ENCODE data around the gene PALLD.

The PALLD gene

DNA sequence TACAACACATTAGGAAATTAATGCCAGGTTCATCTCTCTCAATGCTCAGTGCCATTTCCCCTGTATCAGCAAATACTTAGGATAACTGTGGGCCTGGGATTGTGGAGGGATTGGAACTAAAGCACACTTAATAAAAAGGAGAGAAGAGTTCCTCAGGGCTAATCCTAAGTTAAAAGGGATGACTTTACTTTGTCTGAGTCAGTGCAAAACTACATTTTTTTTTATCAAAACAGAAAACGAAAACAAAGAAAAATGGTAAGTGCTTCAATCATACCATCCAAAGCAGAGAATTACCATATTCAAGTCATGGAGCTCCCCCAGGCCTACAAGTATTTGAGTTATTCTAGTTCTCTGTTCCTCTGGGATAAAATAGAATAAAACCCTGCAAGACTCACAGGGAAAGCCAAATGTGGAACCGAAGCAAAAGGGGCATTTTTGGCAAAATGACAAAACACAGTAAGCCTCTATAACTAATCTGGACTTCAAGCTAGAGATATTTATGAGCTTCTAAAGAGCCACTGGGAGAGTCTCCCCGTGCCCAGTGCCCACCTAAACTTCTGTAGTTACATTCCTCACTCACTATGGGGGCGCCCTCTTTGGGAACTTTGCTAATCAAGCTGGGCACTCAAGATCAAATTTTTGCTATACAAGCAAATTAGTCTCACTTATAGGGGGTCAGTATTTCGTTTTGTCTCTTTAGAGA lies 53.4 kb downstream of the PALLD start:
- H3K27ac Mint-ChIP-seq = no peak overlapping the region
- H3K36me3 Mint-ChIP-seq (ENCODE audit: low read depth) = no peaks in the 10 kb centered on the region
- peaks cover 3% of the 10 kb centered on the region for H3K27me3 Mint-ChIP-seq
- no peaks in the 10 kb centered on the region for H3K9me3 Mint-ChIP-seq
- H3K4me3 Mint-ChIP-seq = no peak overlapping the region
- H3K4me1 Mint-ChIP-seq (ENCODE audit: low read depth) = no peaks in the 10 kb centered on the region
- no peak for DNase-seq

GRCh38 chr4:168551211-168551610 lies 54.4 kb downstream of the PALLD start:
- H3K4me3 Mint-ChIP-seq = no peak overlapping the region
- peaks cover 3% of the 10 kb centered on the region for H3K27me3 Mint-ChIP-seq
- H3K36me3 Mint-ChIP-seq (ENCODE audit: low read depth) = no peaks in the 10 kb centered on the region
- H3K9me3 Mint-ChIP-seq = no peaks in the 10 kb centered on the region
- DNase-seq = no peak
- no peak overlapping the region for H3K27ac Mint-ChIP-seq
- no peaks in the 10 kb centered on the region for H3K4me1 Mint-ChIP-seq (ENCODE audit: low read depth)

DNA sequence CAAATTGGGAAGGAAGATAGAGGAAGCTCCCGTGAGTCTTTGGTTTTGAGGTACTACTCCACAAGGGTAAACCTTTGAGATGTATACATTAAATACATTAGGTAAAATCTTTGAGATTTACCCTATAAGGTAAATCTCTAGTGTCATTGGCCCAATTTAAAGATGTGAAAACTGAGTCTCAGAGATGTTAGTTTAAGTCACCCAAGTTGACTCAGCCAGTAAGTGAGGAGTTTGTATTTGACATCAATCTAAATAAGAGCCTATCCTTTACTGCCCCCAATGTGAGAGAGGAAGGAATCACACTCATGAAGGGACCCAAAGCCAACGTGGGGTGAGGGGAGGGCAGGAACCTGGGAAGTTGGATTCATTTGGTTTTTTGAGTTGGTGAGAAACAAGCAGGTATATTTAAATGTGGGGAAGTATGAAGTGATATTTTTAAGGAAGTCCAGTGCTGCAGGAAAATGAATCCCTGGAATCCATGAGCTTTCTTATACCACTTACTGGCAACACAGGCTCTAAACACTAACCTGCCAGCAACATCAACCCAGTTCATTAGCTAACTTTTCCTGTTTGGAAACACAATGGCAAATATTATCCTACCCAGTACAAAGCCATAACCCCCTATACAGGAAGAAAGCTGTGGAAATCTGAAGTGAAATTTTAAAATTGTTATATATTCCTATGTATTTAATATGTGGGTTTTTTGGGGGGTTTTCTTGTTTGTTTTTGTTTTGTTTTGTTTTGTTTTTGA lies 55.3 kb downstream of the PALLD start:
- Mint-ChIP-seq H3K36me3 (ENCODE audit: low read depth) (no peaks in the 10 kb centered on the region), H3K27me3 (peaks cover 4% of the 10 kb centered on the region), H3K9me3 (no peaks in the 10 kb centered on the region), H3K27ac (no peak overlapping the region), H3K4me1 (ENCODE audit: low read depth) (no peaks in the 10 kb centered on the region), H3K4me3 (no peak overlapping the region)
- no peak for DNase-seq

GRCh38 chr4:168553714-168554370 lies 57.0 kb downstream of the PALLD start:
- Mint-ChIP-seq H3K4me1 (ENCODE audit: low read depth) (peaks cover 2% of the 10 kb centered on the region), H3K27ac (no peak overlapping the region), H3K36me3 (ENCODE audit: low read depth) (no peaks in the 10 kb centered on the region), H3K4me3 (no peak overlapping the region), H3K9me3 (no peaks in the 10 kb centered on the region), H3K27me3 (peaks cover 19% of the 10 kb centered on the region)
- no peak for DNase-seq

DNA sequence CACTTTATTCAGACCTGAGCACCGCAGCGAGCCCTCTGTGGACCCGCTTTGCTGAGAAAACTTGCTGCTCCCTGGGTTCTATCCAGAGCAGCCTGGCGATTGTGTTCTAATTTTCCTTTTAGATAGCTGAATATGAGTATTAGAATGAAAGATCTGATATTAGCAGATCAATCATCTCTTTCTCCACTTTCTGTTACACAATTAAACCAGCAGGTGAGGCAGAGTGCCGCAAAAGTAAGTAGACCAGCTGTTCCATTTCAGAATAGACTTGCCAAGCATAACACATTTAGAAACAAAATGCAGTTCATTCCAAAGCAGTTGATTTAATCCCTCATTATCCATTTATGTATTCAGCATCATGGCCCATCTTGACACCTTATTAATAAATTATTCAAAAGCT lies 58.6 kb downstream of the PALLD start:
- H3K27me3 Mint-ChIP-seq = peaks cover 25% of the 10 kb centered on the region
- H3K36me3 Mint-ChIP-seq (ENCODE audit: low read depth) = no peaks in the 10 kb centered on the region
- H3K9me3 Mint-ChIP-seq = no peaks in the 10 kb centered on the region
- peaks cover 2% of the 10 kb centered on the region for H3K4me1 Mint-ChIP-seq (ENCODE audit: low read depth)
- no peak overlapping the region for H3K4me3 Mint-ChIP-seq
- no peak overlapping the region for H3K27ac Mint-ChIP-seq
- no peak for DNase-seq

DNA sequence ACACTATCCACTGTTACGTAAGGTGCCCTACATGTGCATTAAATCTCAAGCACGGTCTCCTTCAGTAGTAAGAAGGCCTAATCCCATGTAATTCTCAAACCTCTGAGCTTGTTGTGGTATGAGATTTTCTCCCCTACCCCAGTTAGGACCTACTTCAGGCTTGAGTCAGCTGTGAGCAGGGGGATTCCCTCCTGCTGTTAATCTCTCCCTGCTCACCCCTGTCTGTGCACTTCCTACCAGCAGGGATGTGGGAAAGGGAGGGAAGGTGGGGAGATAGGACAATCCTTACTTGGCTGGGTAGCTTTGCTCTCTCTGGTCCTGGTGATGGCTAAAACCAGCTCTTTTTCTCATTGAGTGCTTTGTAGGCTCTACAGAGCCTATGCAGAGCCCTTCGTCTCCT lies 60.8 kb downstream of the PALLD start:
- no peaks in the 10 kb centered on the region for H3K9me3 Mint-ChIP-seq
- H3K27ac Mint-ChIP-seq = no peak overlapping the region
- H3K27me3 Mint-ChIP-seq = peaks cover 27% of the 10 kb centered on the region
- DNase-seq = no peak
- peaks cover 2% of the 10 kb centered on the region for H3K4me1 Mint-ChIP-seq (ENCODE audit: low read depth)
- no peaks in the 10 kb centered on the region for H3K36me3 Mint-ChIP-seq (ENCODE audit: low read depth)
- no peak overlapping the region for H3K4me3 Mint-ChIP-seq

DNA sequence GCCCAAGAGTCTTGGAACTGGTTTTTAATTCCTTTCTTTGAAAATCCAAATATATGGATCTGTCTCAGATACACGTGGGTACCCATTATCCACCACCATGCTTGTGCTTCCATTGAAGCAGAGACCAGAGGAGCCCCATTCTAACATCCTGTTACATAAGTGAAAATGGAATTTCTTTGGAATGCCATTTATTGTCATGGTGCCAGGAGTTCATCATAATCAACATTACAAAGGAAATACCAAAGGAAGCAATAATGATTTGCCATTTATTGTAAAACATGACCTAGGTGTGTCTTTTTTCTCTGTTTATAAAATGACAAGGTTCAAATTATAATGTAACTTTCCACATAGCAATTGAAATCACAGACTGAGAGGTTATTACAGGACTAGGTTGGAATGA lies 61.7 kb downstream of the PALLD start:
- no peaks in the 10 kb centered on the region for H3K36me3 Mint-ChIP-seq (ENCODE audit: low read depth)
- H3K9me3 Mint-ChIP-seq = no peaks in the 10 kb centered on the region
- peaks cover 27% of the 10 kb centered on the region for H3K27me3 Mint-ChIP-seq
- DNase-seq = no peak
- H3K4me3 Mint-ChIP-seq = no peak overlapping the region
- H3K4me1 Mint-ChIP-seq (ENCODE audit: low read depth) = peaks cover 2% of the 10 kb centered on the region
- no peak overlapping the region for H3K27ac Mint-ChIP-seq

DNA sequence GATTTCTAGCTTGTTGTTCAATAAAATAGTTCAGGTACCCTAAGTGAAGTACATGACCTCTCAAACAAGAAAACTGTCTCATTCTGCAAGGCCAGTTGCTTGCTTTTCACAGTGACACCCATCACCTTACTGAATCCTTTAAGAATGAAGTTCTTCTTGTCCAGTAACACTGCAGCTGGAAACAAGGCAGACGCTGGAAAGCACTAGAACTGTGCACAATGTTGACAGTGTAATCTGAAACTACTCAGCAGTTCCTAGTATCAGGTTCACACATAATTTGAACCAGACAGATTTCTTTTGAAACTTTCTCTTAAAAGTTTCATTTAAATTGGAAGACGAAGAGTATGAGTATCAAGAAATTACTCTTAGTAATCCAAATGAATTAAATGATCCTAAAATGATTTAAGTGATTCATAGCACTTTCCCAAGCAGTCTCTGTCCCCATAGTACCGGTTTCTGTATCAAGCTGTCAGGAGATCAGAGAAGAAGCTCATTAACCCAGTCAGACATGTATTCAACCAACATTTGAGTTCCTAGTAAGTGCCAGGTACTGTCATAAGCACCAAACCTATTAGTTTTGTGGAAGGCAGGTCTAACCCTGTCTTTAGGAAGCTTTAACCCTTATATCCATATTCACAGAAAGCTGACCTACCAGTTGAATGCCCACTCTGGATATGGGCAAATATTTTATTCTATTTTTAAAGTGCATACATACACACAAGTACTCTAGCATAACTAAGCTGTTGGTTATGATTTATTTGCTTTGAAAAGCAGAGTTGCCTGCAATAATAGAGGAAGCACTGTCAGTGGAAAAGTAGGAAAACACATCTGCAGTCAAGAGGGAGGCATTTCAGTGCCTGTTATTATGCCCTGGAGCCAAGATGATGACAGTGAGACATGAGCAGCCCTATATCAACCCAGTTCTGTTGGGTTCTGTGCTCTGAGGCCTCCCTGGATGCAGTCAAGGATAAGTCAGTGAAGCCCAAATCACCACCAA lies 63.6 kb downstream of the PALLD start:
- Mint-ChIP-seq H3K27ac (no peak overlapping the region), H3K36me3 (ENCODE audit: low read depth) (no peaks in the 10 kb centered on the region), H3K9me3 (no peaks in the 10 kb centered on the region), H3K4me1 (ENCODE audit: low read depth) (peaks cover 2% of the 10 kb centered on the region), H3K4me3 (no peak overlapping the region), H3K27me3 (peaks cover 28% of the 10 kb centered on the region)
- no peak for DNase-seq

- DNase-seq = no peak
- H3K9me3 Mint-ChIP-seq = no peaks in the 10 kb centered on the region
- no peak overlapping the region for H3K4me3 Mint-ChIP-seq
- H3K27ac Mint-ChIP-seq = no peak overlapping the region
- H3K27me3 Mint-ChIP-seq = peaks cover 28% of the 10 kb centered on the region
- no peaks in the 10 kb centered on the region for H3K36me3 Mint-ChIP-seq (ENCODE audit: low read depth)
- peaks cover 2% of the 10 kb centered on the region for H3K4me1 Mint-ChIP-seq (ENCODE audit: low read depth)
Measured at GRCh38 chr4:168562041-168562571, 65.3 kb downstream of the PALLD start.

- peaks cover 3% of the 10 kb centered on the region for H3K4me1 Mint-ChIP-seq (ENCODE audit: low read depth)
- H3K4me3 Mint-ChIP-seq = no peak overlapping the region
- no peaks in the 10 kb centered on the region for H3K9me3 Mint-ChIP-seq
- H3K27ac Mint-ChIP-seq = no peak overlapping the region
- H3K36me3 Mint-ChIP-seq (ENCODE audit: low read depth) = no peaks in the 10 kb centered on the region
- DNase-seq = no peak
- peaks cover 11% of the 10 kb centered on the region for H3K27me3 Mint-ChIP-seq
Measured at GRCh38 chr4:168564023-168564422, 67.2 kb downstream of the PALLD start.

- Mint-ChIP-seq H3K4me3 (no peak overlapping the region), H3K9me3 (no peaks in the 10 kb centered on the region), H3K36me3 (ENCODE audit: low read depth) (no peaks in the 10 kb centered on the region), H3K4me1 (ENCODE audit: low read depth) (peaks cover 13% of the 10 kb centered on the region), H3K27ac (no peak overlapping the region), H3K27me3 (peaks cover 7% of the 10 kb centered on the region)
- DNase-seq = no peak
Measured at GRCh38 chr4:168565130-168565529, 68.3 kb downstream of the PALLD start.

DNA sequence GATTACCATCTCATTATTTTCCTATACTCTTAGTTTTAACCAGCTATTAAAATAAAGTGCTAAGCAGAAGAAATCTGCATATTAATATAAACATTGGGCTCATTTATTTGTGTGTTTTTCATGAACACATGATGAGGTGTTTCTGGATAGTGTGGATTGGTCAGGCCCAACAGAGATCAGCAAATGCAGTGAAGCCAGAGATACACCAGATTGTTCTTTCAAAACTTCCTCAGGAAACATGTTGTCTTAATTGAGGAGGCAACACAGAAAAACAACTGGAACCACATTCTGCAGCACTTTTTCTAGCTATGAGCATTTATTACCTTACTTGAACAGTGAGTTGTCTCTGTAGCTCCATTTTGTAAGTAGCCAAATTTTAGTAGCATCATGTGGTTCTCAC lies 69.9 kb downstream of the PALLD start:
- no peak for DNase-seq
- Mint-ChIP-seq H3K4me3 (no peak overlapping the region), H3K4me1 (ENCODE audit: low read depth) (peaks cover 13% of the 10 kb centered on the region), H3K9me3 (no peaks in the 10 kb centered on the region), H3K27ac (no peak overlapping the region), H3K36me3 (ENCODE audit: low read depth) (no peaks in the 10 kb centered on the region), H3K27me3 (peaks cover 5% of the 10 kb centered on the region)

DNA sequence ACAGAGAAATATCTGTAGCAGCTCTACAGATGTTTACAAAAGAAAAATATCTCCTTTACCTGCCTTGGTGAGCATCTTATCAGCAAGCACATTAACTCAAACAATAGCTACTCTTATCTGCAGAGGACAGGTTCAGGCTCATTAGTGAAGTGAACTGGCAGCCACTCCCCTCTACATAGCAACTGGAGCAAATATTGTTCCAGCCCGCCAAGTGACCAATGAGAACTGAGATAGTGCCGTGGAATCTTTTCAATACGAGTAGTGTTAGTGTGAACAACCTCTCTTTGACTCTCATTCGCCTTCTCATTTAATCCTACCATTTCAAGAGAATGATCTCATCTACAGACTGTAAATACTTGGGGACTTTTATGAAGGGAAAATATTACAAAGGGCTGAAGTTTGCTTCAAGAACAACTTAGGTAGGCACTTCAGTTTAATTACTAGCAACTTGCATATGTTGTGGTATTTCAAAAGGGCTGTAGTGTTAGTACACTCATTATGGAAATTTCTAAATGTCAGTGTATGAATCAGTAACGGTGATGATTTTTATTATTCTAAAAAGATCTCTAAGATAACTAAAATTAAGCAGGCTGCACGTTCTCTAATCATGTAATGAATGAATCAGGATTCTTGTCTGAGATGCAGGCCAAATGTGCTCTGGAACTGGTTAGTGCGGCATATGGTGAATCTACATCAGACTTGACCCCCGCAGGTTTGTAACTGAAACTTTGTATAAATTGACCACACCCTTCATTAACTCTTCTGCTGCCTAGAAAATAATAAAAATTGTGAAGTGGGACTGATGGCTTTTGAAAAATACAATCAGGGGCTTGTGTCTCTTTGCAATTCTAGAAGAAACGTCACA lies 72.4 kb downstream of the PALLD start:
- Mint-ChIP-seq H3K36me3 (ENCODE audit: low read depth) (no peaks in the 10 kb centered on the region), H3K27me3 (peaks cover 5% of the 10 kb centered on the region), H3K4me3 (no peak overlapping the region), H3K27ac (peak overlapping the region; percentile 62), H3K4me1 (ENCODE audit: low read depth) (peaks cover 22% of the 10 kb centered on the region), H3K9me3 (no peaks in the 10 kb centered on the region)
- DNase-seq = no peak
